ENCODE results near the gene COA5.
A peak's percentile ranks its signal among the peaks of the same experiment; 100 is the strongest.

COA5 gene

GRCh38 chr2:98608962-98609604 is 771 bp upstream of the COA5 start:
- H3K36me3 ChIP-seq (ENCODE audit: control insufficient read depth, insufficient read depth, low read length), result no peaks in the 10 kb centered on the region
- peaks cover 24% of the 10 kb centered on the region for H3K4me1 ChIP-seq
- no peaks in the 10 kb centered on the region for H3K9me3 ChIP-seq (ENCODE audit: control insufficient read depth, low read length)
- peak overlapping the region; percentile 93 for H2AFZ ChIP-seq
- peak overlapping the region; percentile 90 for H3K27ac ChIP-seq
- H3K27me3 ChIP-seq (ENCODE audit: control insufficient read depth, insufficient read depth, low read length), result no peaks in the 10 kb centered on the region
- peak overlapping the region; percentile 84 for H3K4me3 ChIP-seq (ENCODE audit: low read depth, low read length)
- peak overlapping the region; percentile 92 for H3K9ac ChIP-seq
- H3K4me2 ChIP-seq (ENCODE audit: low read length), result peak overlapping the region; percentile 77
- no peak for TF ChIP-seq CTCF (IDR thresholded peaks at IDR 0.05)
- H3K79me2 ChIP-seq, result peaks cover 50% of the 10 kb centered on the region

- peak overlapping the region; percentile 93 for H2AFZ ChIP-seq
- H3K4me2 ChIP-seq (ENCODE audit: low read length), result peak overlapping the region; percentile 77
- H3K9me3 ChIP-seq (ENCODE audit: control insufficient read depth, low read length), result no peaks in the 10 kb centered on the region
- H3K9ac ChIP-seq, result peak overlapping the region; percentile 92
- peaks cover 44% of the 10 kb centered on the region for H3K79me2 ChIP-seq
- no peak for TF ChIP-seq CTCF (IDR thresholded peaks at IDR 0.05)
- peak overlapping the region; percentile 84 for H3K4me3 ChIP-seq (ENCODE audit: low read depth, low read length)
- H3K27ac ChIP-seq, result peak overlapping the region; percentile 90
- peaks cover 24% of the 10 kb centered on the region for H3K4me1 ChIP-seq
- no peaks in the 10 kb centered on the region for H3K36me3 ChIP-seq (ENCODE audit: control insufficient read depth, insufficient read depth, low read length)
- no peaks in the 10 kb centered on the region for H3K27me3 ChIP-seq (ENCODE audit: control insufficient read depth, insufficient read depth, low read length)
Observed at GRCh38 chr2:98607741-98608115, 584 bp downstream of the COA5 start.

- H3K9me3 ChIP-seq (ENCODE audit: control insufficient read depth, low read length), result no peaks in the 10 kb centered on the region
- peak overlapping the region; percentile 84 for H3K4me3 ChIP-seq (ENCODE audit: low read depth, low read length)
- H3K36me3 ChIP-seq (ENCODE audit: control insufficient read depth, insufficient read depth, low read length), result no peaks in the 10 kb centered on the region
- no peaks in the 10 kb centered on the region for H3K27me3 ChIP-seq (ENCODE audit: control insufficient read depth, insufficient read depth, low read length)
- peak overlapping the region; percentile 77 for H3K4me2 ChIP-seq (ENCODE audit: low read length)
- no peak overlapping the region for H2AFZ ChIP-seq
- H3K4me1 ChIP-seq, result peaks cover 24% of the 10 kb centered on the region
- TF ChIP-seq CTCF (IDR thresholded peaks at IDR 0.05), result no peak
- H3K27ac ChIP-seq, result no peak overlapping the region
- H3K9ac ChIP-seq, result no peak overlapping the region
- H3K79me2 ChIP-seq, result peaks cover 42% of the 10 kb centered on the region
Observed at GRCh38 chr2:98607104-98607503, 1.2 kb downstream of the COA5 start.

- H3K36me3 ChIP-seq (ENCODE audit: control insufficient read depth, insufficient read depth, low read length), result no peaks in the 10 kb centered on the region
- H3K9me3 ChIP-seq (ENCODE audit: control insufficient read depth, low read length), result no peaks in the 10 kb centered on the region
- H3K27me3 ChIP-seq (ENCODE audit: control insufficient read depth, insufficient read depth, low read length), result no peaks in the 10 kb centered on the region
- no peak for TF ChIP-seq CTCF (IDR thresholded peaks at IDR 0.05)
- no peak overlapping the region for H3K4me3 ChIP-seq (ENCODE audit: low read depth, low read length)
- H2AFZ ChIP-seq, result no peak overlapping the region
- peaks cover 24% of the 10 kb centered on the region for H3K4me1 ChIP-seq
- no peak overlapping the region for H3K9ac ChIP-seq
- H3K27ac ChIP-seq, result no peak overlapping the region
- peak overlapping the region; percentile 77 for H3K4me2 ChIP-seq (ENCODE audit: low read length)
- peaks cover 40% of the 10 kb centered on the region for H3K79me2 ChIP-seq
Observed at GRCh38 chr2:98606431-98606830, 1.9 kb downstream of the COA5 start.

- Histone ChIP-seq H3K4me3 (ENCODE audit: low read depth, low read length) (no peak overlapping the region), H3K27me3 (ENCODE audit: control insufficient read depth, insufficient read depth, low read length) (no peaks in the 10 kb centered on the region), H3K27ac (no peak overlapping the region), H2AFZ (no peak overlapping the region), H3K9ac (no peak overlapping the region), H3K79me2 (peaks cover 29% of the 10 kb centered on the region), H3K36me3 (ENCODE audit: control insufficient read depth, insufficient read depth, low read length) (no peaks in the 10 kb centered on the region), H3K4me2 (ENCODE audit: low read length) (no peak overlapping the region), H3K9me3 (ENCODE audit: control insufficient read depth, low read length) (no peaks in the 10 kb centered on the region), H3K4me1 (peaks cover 18% of the 10 kb centered on the region)
- TF ChIP-seq CTCF (IDR thresholded peaks at IDR 0.05), result no peak
Observed at GRCh38 chr2:98605076-98605475, 3.2 kb downstream of the COA5 start.
